Loucy (cell line): ENCODE measurements around the gene COA4.

Source experiments
- CTCF ChIP-seq: fragments of 200-600 bp; sonication (generic); conservative IDR thresholded peaks from 2 replicates; pipeline ENCODE4 v1.5.1; 2014; ENCODE audit warnings: mild to moderate bottlenecking, antibody characterized with exemption, low read length
- EZH2phosphoT487 ChIP-seq: fragments of 200-600 bp; IDR thresholded peaks from 2 replicates; pipeline ENCODE4 v1.6.1; 2018; ENCODE audit warnings: antibody characterized with exemption, mild to moderate bottlenecking, moderate library complexity, borderline replicate concordance

- TF ChIP-seq CTCF = no peak
- no peak for TF ChIP-seq EZH2phosphoT487
Measured at GRCh38 chr11:73921180-73921579, 44.5 kb upstream of the COA4 start.
